ENCODE measurements around the gene FUBP3.

The FUBP3 gene

DNA sequence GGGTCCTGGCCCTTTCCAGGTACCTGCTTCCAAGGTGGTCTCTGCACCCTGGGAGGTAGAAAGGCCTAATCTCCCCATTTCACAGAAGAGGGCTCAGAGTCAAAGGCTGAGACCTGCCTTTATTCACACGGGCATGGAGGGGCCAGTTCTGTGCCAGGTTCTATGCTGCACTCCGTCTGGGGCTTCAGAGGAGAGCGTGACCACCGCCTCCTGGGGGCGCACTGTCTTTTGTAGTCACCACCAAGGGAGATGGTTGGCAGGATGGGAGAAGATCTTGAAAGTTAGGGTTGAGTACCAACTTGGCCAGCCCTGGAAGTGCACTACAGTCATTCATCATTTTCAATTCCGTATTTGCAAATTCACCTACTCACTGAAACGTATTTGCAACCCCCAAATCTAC lies 61.3 kb downstream of the FUBP3 start:
- Histone ChIP-seq H3F3A (ENCODE audit: control insufficient read depth, insufficient read depth) (peaks cover 8% of the 10 kb centered on the region; the same call in 1 of the 2 replicates), H3K9me3 (ENCODE audit: control insufficient read depth, insufficient read depth, low read length) (no peaks in the 10 kb centered on the region), H3K9me2 (replicated peaks; ENCODE audit: control insufficient read depth, low read length) (no peaks in the 10 kb centered on the region), H3K4me2 (ENCODE audit: low read length) (no peak overlapping the region), H4K20me1 (ENCODE audit: control insufficient read depth, insufficient read depth, low read depth, low read length) (no peaks in the 10 kb centered on the region), H3K79me2 (ENCODE audit: control insufficient read depth, low read length) (no peaks in the 10 kb centered on the region), H3K27ac (ENCODE audit: low read depth, low read length) (no peak overlapping the region), H3K4me1 (ENCODE audit: control insufficient read depth, low read length) (peaks cover 3% of the 10 kb centered on the region; the same call in 1 of the 2 replicates), H3K4me3 (ENCODE audit: low read length) (no peak overlapping the region), H3K27me3 (ENCODE audit: control insufficient read depth, low read length) (no peaks in the 10 kb centered on the region), H3K36me3 (ENCODE audit: control insufficient read depth, low read length) (peaks cover 3% of the 10 kb centered on the region; the same call in 1 of the 2 replicates)
- TF ChIP-seq EZH2phosphoT487 (IDR thresholded peaks at IDR 0.05; ENCODE audit: borderline replicate concordance, low read length) = no peak
- TF ChIP-seq, protein P1, sequence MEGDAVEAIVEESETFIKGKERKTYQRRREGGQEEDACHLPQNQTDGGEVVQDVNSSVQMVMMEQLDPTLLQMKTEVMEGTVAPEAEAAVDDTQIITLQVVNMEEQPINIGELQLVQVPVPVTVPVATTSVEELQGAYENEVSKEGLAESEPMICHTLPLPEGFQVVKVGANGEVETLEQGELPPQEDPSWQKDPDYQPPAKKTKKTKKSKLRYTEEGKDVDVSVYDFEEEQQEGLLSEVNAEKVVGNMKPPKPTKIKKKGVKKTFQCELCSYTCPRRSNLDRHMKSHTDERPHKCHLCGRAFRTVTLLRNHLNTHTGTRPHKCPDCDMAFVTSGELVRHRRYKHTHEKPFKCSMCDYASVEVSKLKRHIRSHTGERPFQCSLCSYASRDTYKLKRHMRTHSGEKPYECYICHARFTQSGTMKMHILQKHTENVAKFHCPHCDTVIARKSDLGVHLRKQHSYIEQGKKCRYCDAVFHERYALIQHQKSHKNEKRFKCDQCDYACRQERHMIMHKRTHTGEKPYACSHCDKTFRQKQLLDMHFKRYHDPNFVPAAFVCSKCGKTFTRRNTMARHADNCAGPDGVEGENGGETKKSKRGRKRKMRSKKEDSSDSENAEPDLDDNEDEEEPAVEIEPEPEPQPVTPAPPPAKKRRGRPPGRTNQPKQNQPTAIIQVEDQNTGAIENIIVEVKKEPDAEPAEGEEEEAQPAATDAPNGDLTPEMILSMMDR (IDR thresholded peaks at IDR 0.05; ENCODE audit: low read depth, low read length, poor library complexity, severe bottlenecking) = peak; percentile 16

DNA sequence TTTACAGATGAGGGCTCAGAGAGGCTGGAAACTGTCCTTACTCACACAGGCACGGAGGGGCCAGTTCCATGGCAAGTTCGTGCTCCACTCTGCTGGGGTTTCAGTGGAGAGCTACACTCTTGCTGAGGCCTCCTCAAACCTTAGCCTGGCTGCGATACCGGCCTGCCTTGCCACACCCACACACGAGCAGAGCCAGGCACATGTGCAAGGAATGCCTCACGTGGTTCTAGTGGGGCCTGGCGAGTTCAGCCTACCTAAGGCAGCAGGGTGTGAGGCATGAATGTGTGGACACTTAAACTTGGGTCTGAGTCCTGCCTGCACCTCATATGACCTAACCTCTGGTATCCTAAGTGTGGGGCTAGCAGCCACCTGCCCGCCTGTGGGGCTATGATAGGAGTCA lies 63.5 kb downstream of the FUBP3 start:
- H3K79me2 ChIP-seq (ENCODE audit: control insufficient read depth, low read length) = no peaks in the 10 kb centered on the region
- H3K9me3 ChIP-seq (ENCODE audit: control insufficient read depth, insufficient read depth, low read length) = no peaks in the 10 kb centered on the region; the same call in 1 of the 2 replicates
- TF ChIP-seq, protein P1 (IDR thresholded peaks at IDR 0.05; ENCODE audit: low read depth, low read length, poor library complexity, severe bottlenecking) = no peak
- no peak for TF ChIP-seq EZH2phosphoT487 (IDR thresholded peaks at IDR 0.05; ENCODE audit: borderline replicate concordance, low read length)
- H3K36me3 ChIP-seq (ENCODE audit: control insufficient read depth, low read length) = peaks cover 3% of the 10 kb centered on the region; the same call in 1 of the 2 replicates
- no peaks in the 10 kb centered on the region for H4K20me1 ChIP-seq (ENCODE audit: control insufficient read depth, insufficient read depth, low read depth, low read length)
- H3K27ac ChIP-seq (ENCODE audit: low read depth, low read length) = no peak overlapping the region
- H3K4me3 ChIP-seq (ENCODE audit: low read length) = no peak overlapping the region
- no peak overlapping the region for H3K4me2 ChIP-seq (ENCODE audit: low read length)
- no peaks in the 10 kb centered on the region for H3K27me3 ChIP-seq (ENCODE audit: control insufficient read depth, low read length)
- no peaks in the 10 kb centered on the region for H3K9me2 ChIP-seq (replicated peaks; ENCODE audit: control insufficient read depth, low read length)
- H3K4me1 ChIP-seq (ENCODE audit: control insufficient read depth, low read length) = peaks cover 3% of the 10 kb centered on the region; the same call in 1 of the 2 replicates
- 0 out of 2 replicates have a peak, but pooled peaks cover 2% of the 10 kb centered on the region for H3F3A ChIP-seq (ENCODE audit: control insufficient read depth, insufficient read depth)

DNA sequence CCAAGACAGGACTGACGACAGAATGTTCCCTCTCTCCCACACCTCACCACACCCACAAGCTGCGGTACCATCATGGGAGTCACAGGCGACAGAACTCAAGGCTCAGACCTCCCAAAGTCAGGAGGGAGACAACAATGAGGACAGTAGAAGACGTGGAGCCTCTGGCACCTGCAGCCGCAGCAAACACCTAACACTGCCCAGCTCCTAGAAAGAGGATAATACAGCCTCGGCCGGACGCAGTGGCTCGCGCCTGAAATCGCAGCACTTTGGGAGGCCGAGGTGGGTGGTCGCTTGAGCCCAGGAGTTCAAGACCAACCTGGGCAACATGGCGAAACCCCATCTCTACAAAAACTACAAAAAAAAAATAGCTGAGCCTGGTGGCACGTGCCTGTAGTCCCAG lies 71.8 kb downstream of the FUBP3 start:
- no peaks in the 10 kb centered on the region for H3K9me2 ChIP-seq (replicated peaks; ENCODE audit: control insufficient read depth, low read length)
- no peak overlapping the region for H3K4me3 ChIP-seq (ENCODE audit: low read length)
- no peaks in the 10 kb centered on the region for H3K27me3 ChIP-seq (ENCODE audit: control insufficient read depth, low read length)
- H4K20me1 ChIP-seq (ENCODE audit: control insufficient read depth, insufficient read depth, low read depth, low read length) = no peaks in the 10 kb centered on the region
- no peaks in the 10 kb centered on the region for H3K36me3 ChIP-seq (ENCODE audit: control insufficient read depth, low read length)
- H3K4me1 ChIP-seq (ENCODE audit: control insufficient read depth, low read length) = no peaks in the 10 kb centered on the region
- no peaks in the 10 kb centered on the region for H3F3A ChIP-seq (ENCODE audit: control insufficient read depth, insufficient read depth)
- no peak overlapping the region for H3K27ac ChIP-seq (ENCODE audit: low read depth, low read length)
- H3K79me2 ChIP-seq (ENCODE audit: control insufficient read depth, low read length) = no peaks in the 10 kb centered on the region
- H3K9me3 ChIP-seq (ENCODE audit: control insufficient read depth, insufficient read depth, low read length) = no peaks in the 10 kb centered on the region
- no peak for TF ChIP-seq EZH2phosphoT487 (IDR thresholded peaks at IDR 0.05; ENCODE audit: borderline replicate concordance, low read length)
- TF ChIP-seq, protein P1 (IDR thresholded peaks at IDR 0.05; ENCODE audit: low read depth, low read length, poor library complexity, severe bottlenecking) = no peak
- no peak overlapping the region for H3K4me2 ChIP-seq (ENCODE audit: low read length)

All from DOHH2 (cell line).